GM18861 (cell line): Measurements from ENCODE around the gene NOC4L.
"Not testable (repeated sequence)": the region's sequence is repeated elsewhere in the genome, so short reads cannot be mapped to it uniquely, and the experiment has no call there.

Experiments used
- ATAC-seq: cut with Tn5 transposase; IDR thresholded peaks from one replicate; pipeline ENCODE4 v1.9.1; 2021; ENCODE audit not compliant: unreplicated experiment

The NOC4L gene

GRCh38 chr12:132141976-132142678, 2.1 kb upstream of the NOC4L start:
- ATAC-seq = no peak

GRCh38 chr12:132142679-132143335, 1.4 kb upstream of the NOC4L start:
- no peak for ATAC-seq

GRCh38 chr12:132143336-132144071, 753 bp upstream of the NOC4L start:
- ATAC-seq = peak; percentile 20

GRCh38 chr12:132144810-132145168, 532 bp downstream of the NOC4L start:
- no peak for ATAC-seq

- no peak for ATAC-seq
These were observed 1.1 kb downstream of the NOC4L start for GRCh38 chr12:132145334-132145733.

- no peak for ATAC-seq
These were observed 1.8 kb downstream of the NOC4L start for GRCh38 chr12:132146098-132146497.

- no peak for ATAC-seq
These were observed 2.6 kb downstream of the NOC4L start for GRCh38 chr12:132146772-132147422.

- no peak for ATAC-seq
These were observed 3.4 kb downstream of the NOC4L start for GRCh38 chr12:132147423-132148367.

GRCh38 chr12:132148368-132149045, 4.2 kb downstream of the NOC4L start:
- no peak for ATAC-seq

GRCh38 chr12:132149526-132149925, 5.3 kb downstream of the NOC4L start:
- ATAC-seq = not testable (repeated sequence)

GRCh38 chr12:132150780-132151144, 6.5 kb downstream of the NOC4L start:
- ATAC-seq = no peak

- no peak for ATAC-seq
These were observed 7.0 kb downstream of the NOC4L start for GRCh38 chr12:132151145-132151765.

- no peak for ATAC-seq
These were observed 7.6 kb downstream of the NOC4L start for GRCh38 chr12:132151766-132152410.

- ATAC-seq = no peak
These were observed 8.2 kb downstream of the NOC4L start for GRCh38 chr12:132152411-132152821.

- no peak for ATAC-seq
These were observed 8.7 kb downstream of the NOC4L start for GRCh38 chr12:132152953-132153352.

- no peak for ATAC-seq
These were observed 9.5 kb downstream of the NOC4L start for GRCh38 chr12:132153501-132154340.

GRCh38 chr12:132154341-132154761, 10.1 kb downstream of the NOC4L start:
- ATAC-seq = no peak
